Sigmoid colon (tissue), 7 donors: Measurements from ENCODE around the gene NAA25. TPM values are rescaled to one million over a fixed set of nuclear protein-coding genes. Genes with fewer than 3 reads are reported as not detected.

Experiments used
- DNase-seq: peaks from one replicate; pipeline ENCODE4 v3.0.0-alpha.2; 2019
- H3K27ac ChIP-seq, 4 donors: fragments of 200-600 bp; sonication (generic); one replicate each; pipeline ENCODE4 v1.5.1; 2016 to 2019; ENCODE audit warnings: mild to moderate bottlenecking in 1 of 4
- H3K27me3 ChIP-seq, 3 donors: fragments of 200-600 bp; sonication (generic); one replicate each; pipeline ENCODE4 v1.5.1; 2019; ENCODE audit warnings: mild to moderate bottlenecking in 1 of 3
- H3K36me3 ChIP-seq, 4 donors: fragments of 200-600 bp; sonication (generic); one replicate each; pipeline ENCODE4 v1.5.1; 2016 to 2019
- H3K4me1 ChIP-seq, 4 donors: fragments of 200-600 bp; sonication (generic); one replicate each; pipeline ENCODE4 v1.5.1; 2017 to 2019
- H3K4me3 ChIP-seq, 4 donors: fragments of 200-600 bp; sonication (generic); one replicate each; pipeline ENCODE4 v1.5.1; 2017 to 2019; ENCODE audit warnings: mild to moderate bottlenecking in 2 of 4, moderate library complexity in 1 of 4
- H3K9me3 ChIP-seq, 4 donors: fragments of 200-600 bp in 3 of 4; sonication (generic) in 3 of 4; one replicate each; pipeline versions ENCODE4 v1.5.1 to v1.6.1; 2013 to 2019
- CTCF ChIP-seq, 4 experiments: fragments of 450-650 bp in 3 of 4; fragments of 200-600 bp in 1 of 4; IDR thresholded peaks; one replicate each; pipeline ENCODE4 v1.5.1; 2016 to 2019; ENCODE audit warnings: antibody characterized with exemption in 4 of 4, mild to moderate bottlenecking in 3 of 4, moderate library complexity in 2 of 4
- EP300 ChIP-seq, 4 donors: sonication (generic); formaldehyde crosslinking; IDR thresholded peaks; one replicate each; pipeline ENCODE4 v1.6.1; 2017; ENCODE audit warnings: antibody characterized with exemption in 4 of 4
- POLR2A ChIP-seq, 2 donors: fragments of 450-650 bp; IDR thresholded peaks; one replicate each; pipeline ENCODE4 v1.6.1; 2016; ENCODE audit warnings: antibody characterized with exemption in 2 of 2, mild to moderate bottlenecking in 2 of 2, moderate library complexity in 2 of 2
- POLR2AphosphoS5 ChIP-seq, 4 donors: sonication (generic); formaldehyde crosslinking; IDR thresholded peaks; one replicate each; pipeline ENCODE4 v1.6.1; 2017; ENCODE audit warnings: antibody characterized with exemption in 4 of 4
- WGBS, 2 donors: extraction: QIAGEN DNeasy Blood & Tissue Kit; methylation state at CpG; one replicate each; pipeline ENCODE4 v1.1.7; 2013; 5-methylcytosine and 5-hydroxymethylcytosine counted together
- intact Hi-C: fragments of 100-400 bp; cut with DNase I; formaldehyde crosslinking; loops from one replicate; pipeline ENCODE4 v1.15.1; 2023
- polyA plus RNA-seq, 3 donors: library from polyadenylated mRNA; stranded (reverse); fragments of 200-250 nt; gene quantifications; one replicate each; pipeline ENCODE4 v1.2.3, GENCODE V29; 2013
- total RNA-seq, 4 donors: library from RNA; depleted of rRNA; stranded (reverse); fragments of >200 nt; gene quantifications; one replicate each; pipeline ENCODE4 v1.1.0, GENCODE V29; 2016
- donor health status: healthy with polysubstance abuse.
- donor health status: Bipolar disorder and iron deficiency.
- donor health status: healthy.

The NAA25 gene
- total and polyA plus RNA-seq, 7 donors: 0.60 to 26.6 (median 21.6) TPM

GRCh38 chr12:112035219-112035785 lies 73.3 kb downstream of the NAA25 start:
- WGBS, 2 donors: 69 to 86% methylated on average over 4 of the region's 4 CpGs
- H3K4me1 ChIP-seq: no peaks in the 10 kb centered on the region
- DNase-seq: no peak
- H3K36me3 ChIP-seq: peaks cover 31 to 100% (median 37%) of the 10 kb centered on the region in 4 donors
- no peak overlapping the region for H3K4me3 ChIP-seq
- no peaks in the 10 kb centered on the region for H3K27me3 ChIP-seq
- no peaks in the 10 kb centered on the region for H3K9me3 ChIP-seq
- H3K27ac ChIP-seq: no peak overlapping the region
- intact Hi-C loops: no loop called here
- TF ChIP-seq POLR2A (IDR thresholded peaks at IDR 0.05) (no peak), POLR2AphosphoS5 (IDR thresholded peaks at IDR 0.05) (no peak), CTCF (IDR thresholded peaks at IDR 0.05) (no peak), EP300 (IDR thresholded peaks at IDR 0.05) (no peak)

- TF ChIP-seq EP300 (IDR thresholded peaks at IDR 0.05) (no peak), CTCF (IDR thresholded peaks at IDR 0.05) (no peak), POLR2AphosphoS5 (IDR thresholded peaks at IDR 0.05) (no peak), POLR2A (IDR thresholded peaks at IDR 0.05) (no peak)
- Histone ChIP-seq H3K36me3 (peaks cover 20 to 98% (median 26%) of the 10 kb centered on the region in 4 donors), H3K27me3 (no peaks in the 10 kb centered on the region), H3K27ac (no peak overlapping the region), H3K4me3 (no peak overlapping the region), H3K9me3 (no peaks in the 10 kb centered on the region), H3K4me1 (no peaks in the 10 kb centered on the region)
- intact Hi-C loops: no loop called here
- 91 to 94% methylated on average over 5 of the region's 5 CpGs for WGBS, 2 donors
- DNase-seq: no peak
Measured at GRCh38 chr12:112032292-112032691, 76.3 kb downstream of the NAA25 start.

- DNase-seq: no peak
- Histone ChIP-seq H3K27me3 (no peaks in the 10 kb centered on the region), H3K4me1 (no peaks in the 10 kb centered on the region), H3K36me3 (peaks cover 20 to 91% (median 26%) of the 10 kb centered on the region in 4 donors), H3K9me3 (no peaks in the 10 kb centered on the region), H3K27ac (no peak overlapping the region), H3K4me3 (no peak overlapping the region)
- intact Hi-C loops: no loop called here
- WGBS, 2 donors: 83 to 89% methylated on average over 2 of the region's 2 CpGs
- TF ChIP-seq POLR2AphosphoS5 (IDR thresholded peaks at IDR 0.05) (no peak), CTCF (IDR thresholded peaks at IDR 0.05) (no peak), EP300 (IDR thresholded peaks at IDR 0.05) (no peak), POLR2A (IDR thresholded peaks at IDR 0.05) (no peak)
Measured at GRCh38 chr12:112031472-112031871, 77.1 kb downstream of the NAA25 start.

- Histone ChIP-seq H3K36me3 (peaks cover 12 to 73% (median 23%) of the 10 kb centered on the region in 4 donors), H3K4me3 (no peak overlapping the region), H3K4me1 (no peaks in the 10 kb centered on the region), H3K9me3 (no peaks in the 10 kb centered on the region), H3K27ac (no peak overlapping the region), H3K27me3 (no peaks in the 10 kb centered on the region)
- 87 to 89% methylated on average over 2 of the region's 2 CpGs for WGBS, 2 donors
- DNase-seq: no peak
- no peak for TF ChIP-seq POLR2AphosphoS5 (IDR thresholded peaks at IDR 0.05)
- TF ChIP-seq POLR2A (IDR thresholded peaks at IDR 0.05): no peak
- TF ChIP-seq EP300 (IDR thresholded peaks at IDR 0.05): no peak
- no peak for TF ChIP-seq CTCF (IDR thresholded peaks at IDR 0.05)
- intact Hi-C loops: no loop called here
Measured at GRCh38 chr12:112029301-112029700, 79.3 kb downstream of the NAA25 start.
